H9 (cell line): ENCODE measurements around the gene SAFB. TPM values are rescaled to one million over a fixed set of nuclear protein-coding genes. Genes with fewer than 3 reads are reported as not detected.

Experiments used
- DNase-seq: peaks from one replicate; pipeline ENCODE4 v3.0.0-alpha.2; 2017
- H2AFZ ChIP-seq: one replicate; pipeline ENCODE4 v1.6.1; 2013; ENCODE audit warnings: mild to moderate bottlenecking, low read length, control low read depth, moderate library complexity
- H2AK5ac ChIP-seq: 2 replicates; pipeline ENCODE4 v1.6.1; 2013; ENCODE audit warnings: low read length, control low read depth, mixed read lengths; ENCODE audit not compliant: insufficient read length
- H2BK120ac ChIP-seq: one replicate; pipeline ENCODE4 v1.6.1; 2013; ENCODE audit warnings: low read depth, mild to moderate bottlenecking, low read length, control low read depth, inconsistent platforms; ENCODE audit not compliant: poor library complexity, severe bottlenecking
- H2BK12ac ChIP-seq: 2 replicates; pipeline ENCODE4 v1.6.1; 2013; ENCODE audit warnings: low read length, control low read depth, mixed read lengths, low read depth; ENCODE audit not compliant: insufficient read length
- H2BK15ac ChIP-seq: 2 replicates; pipeline ENCODE4 v1.6.1; 2013; ENCODE audit warnings: low read depth, low read length, control low read depth
- H2BK20ac ChIP-seq: one replicate; pipeline ENCODE4 v1.6.1; 2013; ENCODE audit warnings: low read depth, mild to moderate bottlenecking, low read length, control low read depth, inconsistent platforms; ENCODE audit not compliant: poor library complexity, severe bottlenecking
- H2BK5ac ChIP-seq: 2 replicates; pipeline ENCODE4 v1.6.1; 2013; ENCODE audit warnings: low read length, control low read depth, mixed read lengths; ENCODE audit not compliant: insufficient read length
- H3K14ac ChIP-seq: 2 replicates; pipeline ENCODE4 v1.6.1; 2013; ENCODE audit warnings: low read length, control low read depth; ENCODE audit not compliant: insufficient read depth
- H3K18ac ChIP-seq: 2 replicates; pipeline ENCODE4 v1.6.1; 2013; ENCODE audit warnings: low read depth, mild to moderate bottlenecking, mixed read lengths, low read length, control low read depth; ENCODE audit not compliant: insufficient read length
- H3K23ac ChIP-seq: 2 replicates; pipeline ENCODE4 v1.6.1; 2013; ENCODE audit warnings: low read length, control low read depth, mixed read lengths, low read depth; ENCODE audit not compliant: insufficient read length
- H3K23me2 ChIP-seq: 2 replicates; pipeline ENCODE4 v1.6.1; 2013; ENCODE audit warnings: low read depth, mild to moderate bottlenecking, mixed read lengths, low read length, control low read depth; ENCODE audit not compliant: insufficient read length, poor library complexity, severe bottlenecking
- H3K27ac ChIP-seq: 2 replicates; pipeline ENCODE4 v1.5.1; 2013; ENCODE audit warnings: low read length, control low read depth, mixed read lengths, low read depth; ENCODE audit not compliant: insufficient read length
- H3K27me3 ChIP-seq: 2 replicates; pipeline ENCODE4 v1.6.1; 2013; ENCODE audit warnings: low read length, control low read depth, inconsistent platforms; ENCODE audit not compliant: insufficient read depth
- H3K4ac ChIP-seq: 2 replicates; pipeline ENCODE4 v1.6.1; 2013; ENCODE audit warnings: low read depth, mild to moderate bottlenecking, control low read depth, inconsistent platforms, low read length, moderate library complexity
- H3K4me1 ChIP-seq: 2 replicates; pipeline ENCODE4 v1.6.1; 2013; ENCODE audit warnings: low read length, control low read depth, inconsistent platforms; ENCODE audit not compliant: insufficient read depth
- H3K4me2 ChIP-seq: 2 replicates; pipeline ENCODE4 v1.6.1; 2013; ENCODE audit warnings: low read length, control low read depth, mixed read lengths; ENCODE audit not compliant: insufficient read length, insufficient read depth
- H3K56ac ChIP-seq: 2 replicates; pipeline ENCODE4 v1.6.1; 2013; ENCODE audit warnings: low read depth, mild to moderate bottlenecking, mixed read lengths, low read length, control low read depth; ENCODE audit not compliant: insufficient read length
- H3K79me1 ChIP-seq: 2 replicates; pipeline ENCODE4 v1.6.1; 2013; ENCODE audit warnings: low read depth, mild to moderate bottlenecking, moderate library complexity, low read length, control low read depth, inconsistent platforms; ENCODE audit not compliant: insufficient read depth, poor library complexity, severe bottlenecking
- H3K79me2 ChIP-seq: 2 replicates; pipeline ENCODE4 v1.6.1; 2013; ENCODE audit warnings: low read length, control low read depth, inconsistent platforms; ENCODE audit not compliant: insufficient read depth
- H3K9ac ChIP-seq: 2 replicates; pipeline ENCODE4 v1.6.1; 2013; ENCODE audit warnings: low read length, control low read depth, mixed read lengths; ENCODE audit not compliant: insufficient read length; ENCODE audit errors: extremely low read depth
- H3K9me3 ChIP-seq: one replicate; pipeline ENCODE4 v1.6.1; 2013; ENCODE audit warnings: low read depth, low read length, inconsistent platforms; ENCODE audit not compliant: control insufficient read depth
- H3T11ph ChIP-seq: one replicate; pipeline ENCODE4 v1.6.1; 2013; ENCODE audit warnings: mild to moderate bottlenecking, low read length, control low read depth, inconsistent platforms
- H4K20me1 ChIP-seq: one replicate; pipeline ENCODE4 v1.6.1; 2013; ENCODE audit not compliant: control insufficient read depth, insufficient read length, insufficient read depth
- H4K5ac ChIP-seq: 2 replicates; pipeline ENCODE4 v1.6.1; 2013; ENCODE audit warnings: low read depth, mild to moderate bottlenecking, mixed read lengths, low read length, control low read depth; ENCODE audit not compliant: insufficient read length
- H4K8ac ChIP-seq: replicated peaks from 2 replicates; pipeline ENCODE4 v1.6.1; 2013; ENCODE audit warnings: low read length, control low read depth, mixed read lengths, low read depth; ENCODE audit not compliant: insufficient read length
- H4K91ac ChIP-seq: 2 replicates; pipeline ENCODE4 v1.6.1; 2013; ENCODE audit warnings: low read depth, mild to moderate bottlenecking, moderate library complexity, mixed read lengths, low read length, control low read depth; ENCODE audit not compliant: insufficient read length
- H3K27ac Mint-ChIP-seq, 3 experiments: 2 replicates in 2 of 3; 3 replicates in 1 of 3; pipeline ENCODE4 v1.8.0; 2020 to 2021; ENCODE audit warnings: mixed read lengths in 3 of 3, mild to moderate bottlenecking in 1 of 3, moderate library complexity in 1 of 3
- H3K27me3 Mint-ChIP-seq: 2 replicates; pipeline ENCODE4 v1.8.0; 2021; ENCODE audit warnings: low read depth, mild to moderate bottlenecking, moderate library complexity, mixed read lengths
- H3K36me3 Mint-ChIP-seq, 3 experiments: 2 replicates in 2 of 3; 3 replicates in 1 of 3; pipeline ENCODE4 v1.8.0; 2020 to 2021; ENCODE audit warnings: low read depth in 3 of 3, mixed read lengths in 3 of 3; ENCODE audit not compliant: insufficient read depth in 1 of 3
- H3K4me1 Mint-ChIP-seq, 2 experiments: 2 replicates each; pipeline ENCODE4 v1.8.0; 2020; ENCODE audit warnings: mixed read lengths in 2 of 2
- H3K4me3 Mint-ChIP-seq, 2 experiments: 2 replicates in 1 of 2; 3 replicates in 1 of 2; pipeline ENCODE4 v1.8.0; 2020 to 2021; ENCODE audit warnings: mild to moderate bottlenecking in 2 of 2, mixed read lengths in 2 of 2, moderate library complexity in 1 of 2
- H3K9me3 Mint-ChIP-seq, 2 experiments: 2 replicates in 1 of 2; 3 replicates in 1 of 2; pipeline ENCODE4 v1.8.0; 2020; ENCODE audit warnings: mild to moderate bottlenecking in 2 of 2, mixed read lengths in 2 of 2, moderate library complexity in 1 of 2
- WGBS: extraction: QIAGEN DNeasy Blood & Tissue Kit; methylation state at CpG from one replicate; pipeline ENCODE4 v1.1.7; 2013; ENCODE audit warnings: missing lambda C conversion rate, low lambda C conversion rate, mixed read lengths; ENCODE audit not compliant: insufficient read length; ENCODE audit errors: extremely low coverage; 5-methylcytosine and 5-hydroxymethylcytosine counted together
- total RNA-seq: library from RNA; stranded (reverse); gene quantifications from 2 replicates; pipeline ENCODE4 v1.2.1, GENCODE V29; 2021
- TF ChIP-seq, protein P1 (sequence below): fragments of 200-600 bp; sonication (generic); conservative IDR thresholded peaks from 3 replicates; pipeline ENCODE4 v1.8.0; 2021; ENCODE audit warnings: antibody characterized with exemption, mild to moderate bottlenecking

SAFB gene
- total RNA-seq, 1 experiment from 2014 or later = 110 TPM

DNA sequence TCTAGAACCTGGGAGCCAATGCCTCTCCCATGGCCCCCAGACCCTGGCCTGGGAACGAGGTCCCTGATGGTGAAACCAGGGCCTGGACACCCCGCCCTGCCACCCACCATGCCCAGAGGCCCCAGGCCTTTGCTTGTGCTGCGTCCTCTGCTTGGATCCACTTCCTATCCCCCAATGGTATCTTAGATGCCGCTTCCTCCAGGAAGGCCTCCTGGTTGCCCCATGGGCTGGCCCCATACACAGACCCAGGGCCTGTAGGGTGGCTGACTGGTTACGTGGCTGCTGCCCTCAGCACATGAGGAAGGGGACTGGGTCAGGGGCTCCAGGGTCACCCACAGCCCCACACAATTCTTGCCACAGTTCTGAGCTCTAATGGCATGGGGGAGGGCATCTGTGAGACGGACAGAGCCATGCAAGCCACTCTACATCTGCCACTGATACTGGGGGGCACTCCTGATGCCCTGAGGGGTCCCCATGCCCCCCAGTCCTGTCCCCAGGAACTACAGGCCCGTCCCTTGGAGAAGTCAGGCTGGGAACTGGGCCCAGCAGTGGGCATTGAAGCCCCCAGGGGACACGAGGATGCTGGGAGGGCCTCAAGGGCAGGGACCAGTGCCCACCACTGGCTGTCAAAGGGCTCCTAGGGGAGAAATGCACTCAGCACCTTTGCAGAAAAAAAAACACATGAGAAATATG lies 72.2 kb downstream of the SAFB start:
- H3K56ac ChIP-seq = no peak overlapping the region
- no peak overlapping the region for H2AFZ ChIP-seq
- no peak overlapping the region for H3K18ac ChIP-seq
- H2BK120ac ChIP-seq = no peak overlapping the region
- no peak overlapping the region for H3K14ac ChIP-seq
- H3K36me3 Mint-ChIP-seq = peaks cover 42 to 75% (median 56%) of the 10 kb centered on the region in 3 experiments
- no peaks in the 10 kb centered on the region for H4K20me1 ChIP-seq
- no peaks in the 10 kb centered on the region for H3K79me1 ChIP-seq
- H3K27ac Mint-ChIP-seq = no peak overlapping the region
- peaks cover 14% of the 10 kb centered on the region; the same call in 1 of the 2 replicates for H3K79me2 ChIP-seq
- WGBS = no CpG with 5 or more reads among the region's 8 CpGs
- TF ChIP-seq, protein P1, sequence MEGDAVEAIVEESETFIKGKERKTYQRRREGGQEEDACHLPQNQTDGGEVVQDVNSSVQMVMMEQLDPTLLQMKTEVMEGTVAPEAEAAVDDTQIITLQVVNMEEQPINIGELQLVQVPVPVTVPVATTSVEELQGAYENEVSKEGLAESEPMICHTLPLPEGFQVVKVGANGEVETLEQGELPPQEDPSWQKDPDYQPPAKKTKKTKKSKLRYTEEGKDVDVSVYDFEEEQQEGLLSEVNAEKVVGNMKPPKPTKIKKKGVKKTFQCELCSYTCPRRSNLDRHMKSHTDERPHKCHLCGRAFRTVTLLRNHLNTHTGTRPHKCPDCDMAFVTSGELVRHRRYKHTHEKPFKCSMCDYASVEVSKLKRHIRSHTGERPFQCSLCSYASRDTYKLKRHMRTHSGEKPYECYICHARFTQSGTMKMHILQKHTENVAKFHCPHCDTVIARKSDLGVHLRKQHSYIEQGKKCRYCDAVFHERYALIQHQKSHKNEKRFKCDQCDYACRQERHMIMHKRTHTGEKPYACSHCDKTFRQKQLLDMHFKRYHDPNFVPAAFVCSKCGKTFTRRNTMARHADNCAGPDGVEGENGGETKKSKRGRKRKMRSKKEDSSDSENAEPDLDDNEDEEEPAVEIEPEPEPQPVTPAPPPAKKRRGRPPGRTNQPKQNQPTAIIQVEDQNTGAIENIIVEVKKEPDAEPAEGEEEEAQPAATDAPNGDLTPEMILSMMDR = no peak
- no peak overlapping the region for H2BK20ac ChIP-seq
- H3K9me3 Mint-ChIP-seq = peaks cover 5 to 6% of the 10 kb centered on the region in 2 experiments; a peak in 2 of 5 replicates
- no peak overlapping the region for H2AK5ac ChIP-seq
- H4K5ac ChIP-seq = no peak overlapping the region
- H3K27me3 ChIP-seq = no peaks in the 10 kb centered on the region
- peaks cover 5% of the 10 kb centered on the region for H3K23me2 ChIP-seq
- H2BK15ac ChIP-seq = no peak overlapping the region
- H3K4me3 Mint-ChIP-seq = peak overlapping the region in 1 of 2 experiments; percentile 35; a peak in 1 of 5 replicates
- no peak overlapping the region for H2BK5ac ChIP-seq
- H3K9me3 ChIP-seq = no peaks in the 10 kb centered on the region
- no peaks in the 10 kb centered on the region for H3K4me1 ChIP-seq
- H3K4me1 Mint-ChIP-seq = peaks cover 2 to 9% of the 10 kb centered on the region in 2 experiments; a peak in 3 of 4 replicates
- no peak overlapping the region for H4K91ac ChIP-seq
- H4K8ac ChIP-seq = no peak overlapping the region
- no peak overlapping the region for H3K4ac ChIP-seq
- no peak overlapping the region for H3K4me2 ChIP-seq
- peaks cover 8% of the 10 kb centered on the region; the same call in 1 of the 2 replicates for H3K27me3 Mint-ChIP-seq
- no peak overlapping the region for H3K9ac ChIP-seq
- no peak overlapping the region for H3K27ac ChIP-seq
- DNase-seq = peak; percentile 31
- H2BK12ac ChIP-seq = no peak overlapping the region
- H3T11ph ChIP-seq = no peak overlapping the region
- H3K23ac ChIP-seq = no peak overlapping the region
